A549 (cell line): ENCODE measurements around the gene KIF13A. TPM values are rescaled to one million over a fixed set of nuclear protein-coding genes. Genes with fewer than 3 reads are reported as not detected.

Experiments used
- ATAC-seq, 2 experiments: fragments of 200-7000 bp in 1 of 2; fragments of >200 bp in 1 of 2; cut with Nextera tagmentation in 1 of 2; cut with Tn5 transposase in 1 of 2; 3 replicates each; pipeline versions ENCODE4 v1.8.0 to v1.9.1; 2018 to 2020; ENCODE audit warnings: mild to moderate bottlenecking in 1 of 2, moderate library complexity in 1 of 2
- CTCF ChIA-PET: fragments of 300-600 bp; sonication (Branson Sonifier 250); formaldehyde crosslinking; extraction: SDS; loops from one replicate; lab custom pipeline; 2021; ENCODE audit warnings: antibody characterized with exemption, inconsistent platforms; lab: Yijun Ruan, JAX
- POLR2A ChIA-PET: fragments of 350-600 bp; formaldehyde crosslinking; extraction: SDS; loops from one replicate; lab custom pipeline; 2021; ENCODE audit warnings: antibody characterized with exemption, inconsistent platforms; lab: Yijun Ruan, JAX
- DNase-seq, 2 experiments: peaks; one replicate each; pipeline versions ENCODE4 v3.0.0 to v3.0.0-alpha.2; 2011 to 2016; ENCODE audit warnings: low read depth in 1 of 2, low spot score in 1 of 2
- FAIRE-seq: peaks from 2 replicates; lab custom pipeline; 2011; peaks lifted over from hg19 to GRCh38; lab: Jason Lieb, UNC
- H3K27ac ChIP-seq, 2 experiments: fragments of >200 bp; sonication (Bioruptor Twin); formaldehyde crosslinking; 3 replicates each; pipeline ENCODE4 v1.5.1; 2016 to 2017
- H3K4me1 ChIP-seq: fragments of >200 bp; sonication (Bioruptor Twin); formaldehyde crosslinking; 3 replicates; pipeline ENCODE4 v1.6.1; 2016
- H3K4me2 ChIP-seq: fragments of >200 bp; sonication (Bioruptor Twin); formaldehyde crosslinking; 3 replicates; pipeline ENCODE4 v1.6.1; 2016
- H3K4me3 ChIP-seq: fragments of >200 bp; sonication (Bioruptor Twin); formaldehyde crosslinking; 3 replicates; pipeline ENCODE4 v1.5.1; 2016
- H3K9me3 ChIP-seq: fragments of >200 bp; sonication (Bioruptor Twin); formaldehyde crosslinking; 3 replicates; pipeline ENCODE4 v1.6.1; 2016
- CEBPB ChIP-seq, 2 experiments: fragments of >200 bp in 1 of 2; sonication (Bioruptor Twin) in 1 of 2; formaldehyde crosslinking in 1 of 2; IDR thresholded peaks; 2 replicates each; pipeline ENCODE4 v1.6.1; 2012 to 2016
- CHD2 ChIP-seq: fragments of 150-350 bp; IDR thresholded peaks from 2 replicates; pipeline ENCODE4 v1.6.1; 2014; ENCODE audit warnings: low read length; ENCODE audit not compliant: partially characterized antibody
- CHD4 ChIP-seq: fragments of 200-600 bp; sonication (generic); IDR thresholded peaks from 2 replicates; pipeline ENCODE4 v1.6.1; 2016; ENCODE audit warnings: antibody characterized with exemption, mild to moderate bottlenecking, borderline replicate concordance
- E2F6 ChIP-seq: IDR thresholded peaks from 2 replicates; pipeline ENCODE4 v1.6.1; 2012; ENCODE audit warnings: low read depth, borderline replicate concordance
- ELK1 ChIP-seq: fragments of 150-350 bp; IDR thresholded peaks from 2 replicates; pipeline ENCODE4 v1.6.1; 2014; ENCODE audit warnings: low read depth, mild to moderate bottlenecking, low read length
- EP300 ChIP-seq, 2 experiments: fragments of >200 bp; sonication (Bioruptor Twin); formaldehyde crosslinking; IDR thresholded peaks; 2 replicates in 1 of 2; 3 replicates in 1 of 2; pipeline ENCODE4 v1.6.1; 2016 to 2017
- ESRRA ChIP-seq: fragments of 150-350 bp; IDR thresholded peaks from 2 replicates; pipeline ENCODE4 v1.6.1; 2014; ENCODE audit warnings: mild to moderate bottlenecking, low read length, borderline replicate concordance
- FOSL2 ChIP-seq, 2 experiments: fragments of 450-650 bp in 1 of 2; fragments of >200 bp in 1 of 2; sonication (Bioruptor Twin) in 1 of 2; formaldehyde crosslinking; IDR thresholded peaks; 2 replicates each; pipeline versions ENCODE4 v1.5.0 to v1.6.1; 2016 to 2020; ENCODE audit warnings: mild to moderate bottlenecking in 1 of 2, moderate library complexity in 1 of 2
- GATA3 ChIP-seq: IDR thresholded peaks from 2 replicates; pipeline ENCODE4 v1.6.1; 2012; ENCODE audit warnings: borderline replicate concordance
- HDAC2 ChIP-seq: fragments of 200-600 bp; sonication (generic); IDR thresholded peaks from 2 replicates; pipeline ENCODE4 v1.6.1; 2016
- HMGXB4 ChIP-seq: fragments of 250-450 bp; sonication (Bioruptor Pico); IDR thresholded peaks from 2 replicates; pipeline ENCODE4 v1.5.0; 2021; ENCODE audit warnings: mild to moderate bottlenecking, moderate library complexity, borderline replicate concordance
- HOXA7 ChIP-seq: fragments of 250-450 bp; sonication (Bioruptor Pico); IDR thresholded peaks from 2 replicates; pipeline ENCODE4 v1.5.0; 2020; ENCODE audit warnings: mild to moderate bottlenecking, moderate library complexity
- JUN ChIP-seq, 2 experiments: fragments of >200 bp; sonication (Bioruptor Twin); formaldehyde crosslinking; IDR thresholded peaks; 2 replicates in 1 of 2; 3 replicates in 1 of 2; pipeline ENCODE4 v1.6.1; 2016 to 2017
- JUNB ChIP-seq: fragments of >200 bp; sonication (Bioruptor Twin); formaldehyde crosslinking; IDR thresholded peaks from 2 replicates; pipeline ENCODE4 v1.6.1; 2016
- KDM1A ChIP-seq: fragments of 200-600 bp; sonication (generic); IDR thresholded peaks from 2 replicates; pipeline ENCODE4 v1.6.1; 2016; ENCODE audit warnings: low read depth, mild to moderate bottlenecking
- KDM5A ChIP-seq: fragments of 200-600 bp; sonication (generic); IDR thresholded peaks from 2 replicates; pipeline ENCODE4 v1.6.1; 2016; ENCODE audit warnings: antibody characterized with exemption, mild to moderate bottlenecking
- MAFK ChIP-seq: fragments of 450-650 bp; IDR thresholded peaks from 2 replicates; pipeline ENCODE4 v1.6.1; 2014; ENCODE audit not compliant: partially characterized antibody
- MAX ChIP-seq: IDR thresholded peaks from 2 replicates; pipeline ENCODE4 v1.6.1; 2012
- MAZ ChIP-seq: fragments of 150-350 bp; IDR thresholded peaks from 2 replicates; pipeline ENCODE4 v1.6.1; 2014; ENCODE audit warnings: antibody characterized with exemption, low read depth, low read length, borderline replicate concordance
- NPAS2 ChIP-seq: fragments of 250-450 bp; sonication (Bioruptor Pico); IDR thresholded peaks from 2 replicates; pipeline ENCODE4 v1.8.0; 2022; ENCODE audit warnings: mild to moderate bottlenecking, moderate library complexity, borderline replicate concordance
- POLR2A ChIP-seq: IDR thresholded peaks from 2 replicates; pipeline ENCODE4 v1.6.1; 2012; ENCODE audit warnings: mild to moderate bottlenecking, low read length
- RAD21 ChIP-seq, 2 experiments: fragments of >200 bp in 1 of 2; sonication (Bioruptor Twin) in 1 of 2; formaldehyde crosslinking in 1 of 2; IDR thresholded peaks in 1 of 2; conservative IDR thresholded peaks in 1 of 2; 2 replicates in 1 of 2; 3 replicates in 1 of 2; pipeline ENCODE4 v1.6.1; 2012 to 2018; ENCODE audit warnings: inconsistent platforms in 1 of 2
- RARB ChIP-seq: fragments of 250-450 bp; sonication (Bioruptor Pico); IDR thresholded peaks from 2 replicates; pipeline ENCODE4 v1.8.0; 2021; ENCODE audit warnings: mild to moderate bottlenecking, moderate library complexity
- RCOR1 ChIP-seq: fragments of 150-350 bp; IDR thresholded peaks from 2 replicates; pipeline ENCODE4 v1.6.1; 2014; ENCODE audit warnings: antibody characterized with exemption, low read length, low read depth
- RFX5 ChIP-seq: fragments of 450-650 bp; IDR thresholded peaks from 2 replicates; pipeline ENCODE4 v1.7.1; 2014; ENCODE audit warnings: antibody characterized with exemption, mild to moderate bottlenecking, moderate library complexity
- ZNF302 ChIP-seq: fragments of 250-450 bp; sonication (Bioruptor Pico); IDR thresholded peaks from 2 replicates; pipeline ENCODE4 v1.9.0; 2021; ENCODE audit warnings: inconsistent platforms, mild to moderate bottlenecking, moderate library complexity
- ZSCAN20 ChIP-seq: fragments of 250-450 bp; sonication (Bioruptor Pico); IDR thresholded peaks from 2 replicates; pipeline ENCODE4 v1.8.0; 2022; ENCODE audit warnings: mild to moderate bottlenecking, moderate library complexity
- WGBS: methylation state at CpG from one replicate; pipeline ENCODE4 v1.1.6; 2017; ENCODE audit errors: missing lambda C conversion rate; 5-methylcytosine and 5-hydroxymethylcytosine counted together
- polyA plus RNA-seq, 4 experiments: library from polyadenylated mRNA; depleted of rRNA in 3 of 4; stranded (reverse); fragments of >200 nt; fragmentation: RNase III in 1 of 4; extraction: RNeasy Plus Mini Kit Qiagen cat#74134 plus additional on column Dnase treatment in 1 of 4; gene quantifications; 2 replicates in 3 of 4; 3 replicates in 1 of 4; pipeline ENCODE4 v1.2.3, GENCODE V29; 2011 to 2017

KIF13A gene
- polyA plus RNA-seq, 2 of the 4 experiments (the other 2 are of a cell fraction) = 30.2 to 39.4 TPM

- TF ChIP-seq RCOR1 (no peak), CHD4 (no peak)
Measured at GRCh38 chr6:17878734-17879133, 108.7 kb downstream of the KIF13A start (continued).

- Histone ChIP-seq H3K4me3 (no peak overlapping the region), H3K27ac (peak overlapping the region; percentile 89 to 99), H3K9me3 (no peaks in the 10 kb centered on the region), H3K4me1 (peaks cover 58% of the 10 kb centered on the region), H3K4me2 (peak overlapping the region; percentile 69)
- DNase-seq (no peak), FAIRE-seq (no peak), ATAC-seq (0 out of 6 replicates have a peak, but pooled peaks have one; percentile 7 to 10)
- WGBS = 38% methylated on average over 3 of the region's 3 CpGs
- TF ChIP-seq HDAC2 (0 out of 2 replicates have a peak, but pooled peaks have one; percentile 64), FOSL2 (IDR thresholded peaks at IDR 0.05) (0 out of 2 replicates have a peak, but pooled peaks have one; percentile 1), FOSL2 (CRISPR knock-in tag; IDR thresholded peaks at IDR 0.05) (no peak), POLR2A (no peak)
- POLR2A ChIA-PET = no interaction called here
- CTCF ChIA-PET = interaction anchor here (0.6 kb wide), 1 partner anchor 83 kb away, joined by 3 read pairs; no protein-coding TSS in a partner anchor
Measured at GRCh38 chr6:17877895-17878440, 109.5 kb downstream of the KIF13A start.

GRCh38 chr6:17877196-17877894, 110.1 kb downstream of the KIF13A start:
- POLR2A ChIA-PET = no interaction called here
- WGBS = 8% methylated on average over 6 of the region's 6 CpGs
- TF ChIP-seq KDM5A (no peak), RAD21 (conservative IDR thresholded peaks at IDR 0.05 in 1 of 2, IDR thresholded peaks at IDR 0.05 in 1 of 2) (0 out of 5 replicates have a peak, but pooled peaks of 1 of the 2 experiments have one; percentile 1), HOXA7 (no peak), RARB (CRISPR knock-in tag) (no peak), CEBPB (IDR thresholded peaks at IDR 0.05) (peak; percentile 28 to 57; a peak in 2 of 4 replicates), EP300 (IDR thresholded peaks at IDR 0.05) (peak in 1 of 2 experiments; percentile 82; a peak in 2 of 5 replicates), ZNF302 (CRISPR knock-in tag) (no peak), CHD2 (no peak), JUN (IDR thresholded peaks at IDR 0.05) (peak in 1 of 2 experiments; percentile 59; a peak in 2 of 5 replicates), ZSCAN20 (CRISPR knock-in tag) (no peak), NPAS2 (CRISPR knock-in tag) (no peak), MAFK (no peak), ESRRA (no peak), MAZ (no peak), KDM1A (no peak), JUNB (peak; percentile 66), E2F6 (no peak), RFX5 (no peak), FOSL2 (IDR thresholded peaks at IDR 0.05) (peak; percentile 38; the same call in 1 of the 2 replicates), FOSL2 (CRISPR knock-in tag; IDR thresholded peaks at IDR 0.05) (peak; percentile 32), ELK1 (no peak), HMGXB4 (no peak), GATA3 (peak; percentile 76), MAX (peak; percentile 15; the same call in 1 of the 2 replicates)
- peaks cover 58% of the 10 kb centered on the region for H3K4me1 ChIP-seq
- CTCF ChIA-PET = interaction anchor here (0.6 kb wide), 1 partner anchor 83 kb away, joined by 3 read pairs; no protein-coding TSS in a partner anchor
- DNase-seq (peak; percentile 21 to 81), FAIRE-seq (no peak), ATAC-seq (peak; percentile 67 to 81; a peak in 5 of 6 replicates)
- H3K27ac ChIP-seq = peak overlapping the region; percentile 89 to 99
- peak overlapping the region; percentile 69 for H3K4me2 ChIP-seq
- H3K4me3 ChIP-seq = no peak overlapping the region
- H3K9me3 ChIP-seq = no peaks in the 10 kb centered on the region
